GM23338 (cell line): Measurements from ENCODE around the gene FBXO41.

Experiments used
- CREB1 ChIP-seq: fragments of 250-450 bp; sonication (Bioruptor Pico); IDR thresholded peaks from 2 replicates; pipeline ENCODE4 v1.5.0; 2020; ENCODE audit warnings: low read depth, mild to moderate bottlenecking, moderate library complexity
- EZH2 ChIP-seq: fragments of 200-600 bp; sonication (generic); IDR thresholded peaks from one replicate; pipeline ENCODE4 v1.8.0; 2017; ENCODE audit warnings: antibody characterized with exemption, mild to moderate bottlenecking, low read depth; ENCODE audit not compliant: unreplicated experiment
- EZH2phosphoT487 ChIP-seq: fragments of 200-600 bp; sonication (generic); IDR thresholded peaks from one replicate; pipeline ENCODE4 v1.8.1; 2018; ENCODE audit warnings: antibody characterized with exemption; ENCODE audit not compliant: unreplicated experiment
- JUNB ChIP-seq: IDR thresholded peaks from one replicate; pipeline ENCODE4 v1.6.1; 2016; ENCODE audit warnings: antibody characterized with exemption; ENCODE audit not compliant: unreplicated experiment
- NANOG ChIP-seq: IDR thresholded peaks from 2 replicates; pipeline ENCODE4 v1.6.1; 2016; ENCODE audit warnings: antibody characterized with exemption, borderline replicate concordance
- POLR2AphosphoS5 ChIP-seq: IDR thresholded peaks from 2 replicates; pipeline ENCODE4 v1.6.1; 2016; ENCODE audit warnings: antibody characterized with exemption, low read depth
- STAT1 ChIP-seq: IDR thresholded peaks from one replicate; pipeline ENCODE4 v1.6.1; 2016; ENCODE audit warnings: antibody characterized with exemption; ENCODE audit not compliant: unreplicated experiment
- ZNF114 ChIP-seq: fragments of 250-450 bp; sonication (Bioruptor Pico); IDR thresholded peaks from 2 replicates; pipeline ENCODE4 v1.5.0; 2020; ENCODE audit warnings: mild to moderate bottlenecking, moderate library complexity
- ZNF331 ChIP-seq: fragments of 250-450 bp; sonication (Bioruptor Pico); IDR thresholded peaks from 2 replicates; pipeline ENCODE4 v1.5.0; 2020; ENCODE audit warnings: low read depth, mild to moderate bottlenecking, moderate library complexity
- TF ChIP-seq, protein P1 (sequence below), 2 experiments: fragments of 200-600 bp in 1 of 2; sonication (generic) in 1 of 2; conservative IDR thresholded peaks; 2 replicates each; pipeline versions ENCODE4 v1.5.1 to v1.6.1; 2016 to 2017; ENCODE audit warnings: antibody characterized with exemption in 2 of 2, low read depth in 2 of 2, mild to moderate bottlenecking in 2 of 2, moderate library complexity in 1 of 2
- TF ChIP-seq, protein P2 (sequence below): IDR thresholded peaks from one replicate; pipeline ENCODE4 v1.6.1; 2018; ENCODE audit warnings: antibody characterized with exemption; ENCODE audit not compliant: unreplicated experiment
- TF ChIP-seq, protein P3 (sequence below): IDR thresholded peaks from 2 replicates; pipeline ENCODE4 v1.6.1; 2016; ENCODE audit warnings: antibody characterized with exemption

DNA sequence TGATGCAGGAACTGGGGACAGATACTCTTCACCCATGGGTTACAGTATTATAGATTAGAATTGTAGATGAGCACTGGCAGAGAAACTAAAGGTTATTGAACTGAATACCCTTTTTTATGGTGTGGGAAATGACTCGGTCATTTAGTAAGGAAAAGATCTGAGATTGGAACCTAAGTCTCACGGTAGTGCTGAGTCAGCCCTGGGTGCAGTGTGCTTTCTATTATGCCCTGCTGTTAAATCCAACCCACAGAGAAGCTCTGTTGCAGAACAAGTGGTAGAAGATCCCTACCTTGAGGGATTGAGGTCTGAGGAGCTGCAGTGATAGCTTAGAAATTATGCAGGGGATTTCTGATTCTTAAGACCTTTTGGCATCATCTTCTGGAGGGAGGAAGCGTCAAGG lies 37.4 kb downstream of the FBXO41 start:
- TF ChIP-seq, protein P1, sequence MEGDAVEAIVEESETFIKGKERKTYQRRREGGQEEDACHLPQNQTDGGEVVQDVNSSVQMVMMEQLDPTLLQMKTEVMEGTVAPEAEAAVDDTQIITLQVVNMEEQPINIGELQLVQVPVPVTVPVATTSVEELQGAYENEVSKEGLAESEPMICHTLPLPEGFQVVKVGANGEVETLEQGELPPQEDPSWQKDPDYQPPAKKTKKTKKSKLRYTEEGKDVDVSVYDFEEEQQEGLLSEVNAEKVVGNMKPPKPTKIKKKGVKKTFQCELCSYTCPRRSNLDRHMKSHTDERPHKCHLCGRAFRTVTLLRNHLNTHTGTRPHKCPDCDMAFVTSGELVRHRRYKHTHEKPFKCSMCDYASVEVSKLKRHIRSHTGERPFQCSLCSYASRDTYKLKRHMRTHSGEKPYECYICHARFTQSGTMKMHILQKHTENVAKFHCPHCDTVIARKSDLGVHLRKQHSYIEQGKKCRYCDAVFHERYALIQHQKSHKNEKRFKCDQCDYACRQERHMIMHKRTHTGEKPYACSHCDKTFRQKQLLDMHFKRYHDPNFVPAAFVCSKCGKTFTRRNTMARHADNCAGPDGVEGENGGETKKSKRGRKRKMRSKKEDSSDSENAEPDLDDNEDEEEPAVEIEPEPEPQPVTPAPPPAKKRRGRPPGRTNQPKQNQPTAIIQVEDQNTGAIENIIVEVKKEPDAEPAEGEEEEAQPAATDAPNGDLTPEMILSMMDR (conservative IDR thresholded peaks at IDR 0.05; ENCODE audit: low read depth in 2 of 2), result no peak
- TF ChIP-seq EZH2phosphoT487 (no peak), CREB1 (CRISPR knock-in tag) (no peak), JUNB (no peak), POLR2AphosphoS5 (no peak), EZH2 (no peak), STAT1 (no peak), ZNF114 (CRISPR knock-in tag) (no peak), NANOG (no peak), ZNF331 (CRISPR knock-in tag) (no peak)
- TF ChIP-seq, protein P2, sequence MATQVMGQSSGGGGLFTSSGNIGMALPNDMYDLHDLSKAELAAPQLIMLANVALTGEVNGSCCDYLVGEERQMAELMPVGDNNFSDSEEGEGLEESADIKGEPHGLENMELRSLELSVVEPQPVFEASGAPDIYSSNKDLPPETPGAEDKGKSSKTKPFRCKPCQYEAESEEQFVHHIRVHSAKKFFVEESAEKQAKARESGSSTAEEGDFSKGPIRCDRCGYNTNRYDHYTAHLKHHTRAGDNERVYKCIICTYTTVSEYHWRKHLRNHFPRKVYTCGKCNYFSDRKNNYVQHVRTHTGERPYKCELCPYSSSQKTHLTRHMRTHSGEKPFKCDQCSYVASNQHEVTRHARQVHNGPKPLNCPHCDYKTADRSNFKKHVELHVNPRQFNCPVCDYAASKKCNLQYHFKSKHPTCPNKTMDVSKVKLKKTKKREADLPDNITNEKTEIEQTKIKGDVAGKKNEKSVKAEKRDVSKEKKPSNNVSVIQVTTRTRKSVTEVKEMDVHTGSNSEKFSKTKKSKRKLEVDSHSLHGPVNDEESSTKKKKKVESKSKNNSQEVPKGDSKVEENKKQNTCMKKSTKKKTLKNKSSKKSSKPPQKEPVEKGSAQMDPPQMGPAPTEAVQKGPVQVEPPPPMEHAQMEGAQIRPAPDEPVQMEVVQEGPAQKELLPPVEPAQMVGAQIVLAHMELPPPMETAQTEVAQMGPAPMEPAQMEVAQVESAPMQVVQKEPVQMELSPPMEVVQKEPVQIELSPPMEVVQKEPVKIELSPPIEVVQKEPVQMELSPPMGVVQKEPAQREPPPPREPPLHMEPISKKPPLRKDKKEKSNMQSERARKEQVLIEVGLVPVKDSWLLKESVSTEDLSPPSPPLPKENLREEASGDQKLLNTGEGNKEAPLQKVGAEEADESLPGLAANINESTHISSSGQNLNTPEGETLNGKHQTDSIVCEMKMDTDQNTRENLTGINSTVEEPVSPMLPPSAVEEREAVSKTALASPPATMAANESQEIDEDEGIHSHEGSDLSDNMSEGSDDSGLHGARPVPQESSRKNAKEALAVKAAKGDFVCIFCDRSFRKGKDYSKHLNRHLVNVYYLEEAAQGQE, result no peak
- TF ChIP-seq, protein P3, sequence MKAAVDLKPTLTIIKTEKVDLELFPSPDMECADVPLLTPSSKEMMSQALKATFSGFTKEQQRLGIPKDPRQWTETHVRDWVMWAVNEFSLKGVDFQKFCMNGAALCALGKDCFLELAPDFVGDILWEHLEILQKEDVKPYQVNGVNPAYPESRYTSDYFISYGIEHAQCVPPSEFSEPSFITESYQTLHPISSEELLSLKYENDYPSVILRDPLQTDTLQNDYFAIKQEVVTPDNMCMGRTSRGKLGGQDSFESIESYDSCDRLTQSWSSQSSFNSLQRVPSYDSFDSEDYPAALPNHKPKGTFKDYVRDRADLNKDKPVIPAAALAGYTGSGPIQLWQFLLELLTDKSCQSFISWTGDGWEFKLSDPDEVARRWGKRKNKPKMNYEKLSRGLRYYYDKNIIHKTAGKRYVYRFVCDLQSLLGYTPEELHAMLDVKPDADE, result no peak
